Neuron (in vitro differentiated cells): ENCODE data around the gene PPWD1.

Experiments
- H2AFZ ChIP-seq: one replicate; pipeline ENCODE4 v1.6.1; 2013; ENCODE audit warnings: low read depth, mild to moderate bottlenecking, inconsistent platforms, low read length, moderate library complexity
- H3K27me3 ChIP-seq: one replicate; pipeline ENCODE4 v1.6.1; 2013; ENCODE audit warnings: low read length; ENCODE audit not compliant: insufficient read depth
- H3K36me3 ChIP-seq: one replicate; pipeline ENCODE4 v1.6.1; 2013; ENCODE audit warnings: low read length; ENCODE audit not compliant: insufficient read depth
- H3K4me1 ChIP-seq: one replicate; pipeline ENCODE4 v1.6.1; 2013; ENCODE audit warnings: low read length; ENCODE audit not compliant: insufficient read depth
- H3K4me3 ChIP-seq: 2 replicates; pipeline ENCODE4 v1.5.1; 2013; ENCODE audit warnings: mild to moderate bottlenecking, low read length, moderate library complexity
- H3K9me3 ChIP-seq: one replicate; pipeline ENCODE4 v1.6.1; 2013; ENCODE audit warnings: low read length

Gene PPWD1

DNA sequence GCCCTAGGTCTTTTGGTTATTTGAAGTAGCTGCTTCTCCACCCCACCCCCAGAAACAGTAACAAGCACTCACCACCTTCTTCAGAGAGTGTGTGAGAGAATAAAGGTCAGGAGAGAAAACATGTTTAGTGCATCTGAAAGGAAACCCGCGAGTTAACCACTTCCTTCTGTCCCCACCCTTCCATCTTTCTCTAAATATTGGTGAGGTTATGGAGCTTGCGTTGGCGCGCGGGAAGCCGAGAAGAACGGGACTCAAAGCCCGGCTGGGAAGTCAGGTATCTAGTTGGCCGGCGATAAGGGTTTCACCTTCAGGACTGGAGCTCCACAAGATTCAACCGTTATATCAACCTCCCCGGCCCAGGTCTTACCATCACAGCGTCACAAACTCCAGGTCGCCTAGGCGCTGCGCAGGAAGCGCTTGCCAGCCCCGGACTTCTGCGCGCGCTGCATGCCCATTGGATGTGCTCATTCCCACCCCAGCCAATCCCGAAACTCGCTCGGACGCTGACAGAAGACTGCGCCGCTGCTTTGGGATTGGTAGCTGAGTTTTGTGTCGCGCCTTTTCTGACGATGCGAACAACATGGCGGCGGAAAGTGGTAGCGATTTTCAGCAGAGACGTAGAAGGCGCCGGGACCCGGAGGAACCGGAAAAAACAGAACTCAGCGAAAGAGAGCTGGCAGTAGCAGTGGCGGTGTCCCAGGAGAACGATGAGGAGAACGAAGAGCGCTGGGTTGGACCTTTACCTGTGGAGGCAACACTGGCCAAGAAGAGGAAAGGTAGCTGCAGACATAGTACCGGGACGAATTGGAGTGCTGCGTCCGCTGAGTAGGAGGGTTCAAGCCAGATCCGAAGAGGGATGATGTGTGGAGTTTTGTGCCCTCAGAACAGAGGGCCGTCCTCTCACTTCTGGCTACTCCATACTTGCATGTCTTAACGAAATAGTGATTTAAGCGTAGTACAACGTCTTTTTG is at the start of gene PPWD1, which contains the start of gene CENPK:
TSS of gene PPWD1 (plus strand) at position 566 of the 971 bp plus-strand sequence. CDS start at position 581, 15 bp downstream.
TSS of gene CENPK (minus strand) at position 438 of the 971 bp plus-strand sequence. CDS start 8,261 bp downstream, outside the sequence.
- H3K36me3 ChIP-seq, result peaks cover 17% of the 10 kb centered on the region
- no peaks in the 10 kb centered on the region for H3K27me3 ChIP-seq
- H3K9me3 ChIP-seq, result no peaks in the 10 kb centered on the region
- peak within 1 kb of the TSS; percentile 68 for H3K4me3 ChIP-seq
- peaks cover 22% of the 10 kb centered on the region for H3K4me1 ChIP-seq
- H2AFZ ChIP-seq, result peak within 1 kb of the TSS; percentile 76

DNA sequence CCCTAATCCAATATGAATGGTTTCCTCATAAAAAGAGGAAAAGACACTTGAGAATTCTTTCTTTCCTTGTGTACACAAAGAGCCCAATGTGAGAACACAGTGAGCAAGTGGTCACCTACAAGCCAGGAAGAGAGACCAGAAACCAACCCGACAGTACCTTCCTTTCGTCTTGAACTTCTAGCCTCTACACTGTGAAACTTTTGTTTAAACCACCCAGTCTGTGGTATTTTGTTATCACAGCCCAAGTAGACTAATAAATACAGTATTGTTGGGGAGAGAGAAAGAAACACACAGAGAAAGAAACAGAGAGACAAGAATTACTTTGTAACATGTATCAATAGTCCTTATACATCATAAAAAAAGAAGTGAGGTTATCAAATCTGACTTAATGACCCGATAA is 37.4 kb upstream of the PPWD1 start:
- peaks cover 18% of the 10 kb centered on the region for H3K36me3 ChIP-seq
- H3K4me1 ChIP-seq, result no peaks in the 10 kb centered on the region
- H2AFZ ChIP-seq, result no peak overlapping the region
- no peaks in the 10 kb centered on the region for H3K9me3 ChIP-seq
- no peak overlapping the region for H3K4me3 ChIP-seq
- H3K27me3 ChIP-seq, result no peaks in the 10 kb centered on the region

DNA sequence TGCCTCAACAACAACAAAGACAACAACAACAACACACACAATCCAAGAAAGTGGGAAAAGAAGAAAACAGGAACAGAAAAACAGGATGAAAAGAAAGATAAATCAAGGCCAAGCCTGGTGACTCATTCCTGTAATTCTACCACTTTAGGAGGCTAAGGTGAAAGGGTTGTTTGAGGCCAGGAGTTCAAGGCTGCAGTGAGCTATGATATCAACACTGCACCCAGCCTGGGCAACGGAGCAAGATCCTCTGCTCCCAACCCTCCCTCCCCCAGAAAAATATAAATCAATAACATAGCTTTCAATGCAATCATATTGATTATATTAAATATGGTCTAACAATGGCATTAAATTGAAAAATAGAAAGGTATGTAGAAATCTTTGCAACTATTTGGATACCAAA is 32.2 kb upstream of the PPWD1 start:
- H3K27me3 ChIP-seq, result no peaks in the 10 kb centered on the region
- H3K9me3 ChIP-seq, result no peaks in the 10 kb centered on the region
- no peak overlapping the region for H3K4me3 ChIP-seq
- H3K36me3 ChIP-seq, result peaks cover 8% of the 10 kb centered on the region
- no peak overlapping the region for H2AFZ ChIP-seq
- no peaks in the 10 kb centered on the region for H3K4me1 ChIP-seq

DNA sequence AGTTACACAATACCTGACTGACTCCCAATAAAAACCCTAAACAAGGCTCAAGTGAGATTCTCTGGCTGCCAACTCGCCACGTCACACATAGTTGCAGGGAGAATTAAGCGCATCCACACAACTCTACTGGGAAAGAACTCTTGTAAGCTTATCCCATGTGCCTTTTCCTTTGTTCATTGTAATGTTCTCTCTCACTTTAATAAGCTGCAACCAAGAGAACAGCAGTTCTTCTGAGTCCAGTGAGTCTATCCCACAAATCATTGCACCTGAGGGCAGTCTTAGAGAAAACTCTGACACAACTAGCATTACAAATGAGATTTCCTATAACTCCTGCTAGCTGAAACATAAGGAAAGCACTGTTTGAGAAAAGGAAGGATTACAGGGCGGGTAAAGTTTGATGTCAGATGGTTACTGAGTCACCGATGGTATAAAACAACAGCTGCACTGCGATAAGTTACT is 27.5 kb upstream of the PPWD1 start:
- H3K4me3 ChIP-seq, result no peak overlapping the region
- no peak overlapping the region for H2AFZ ChIP-seq
- H3K9me3 ChIP-seq, result no peaks in the 10 kb centered on the region
- no peaks in the 10 kb centered on the region for H3K4me1 ChIP-seq
- peaks cover 20% of the 10 kb centered on the region for H3K36me3 ChIP-seq
- no peaks in the 10 kb centered on the region for H3K27me3 ChIP-seq

DNA sequence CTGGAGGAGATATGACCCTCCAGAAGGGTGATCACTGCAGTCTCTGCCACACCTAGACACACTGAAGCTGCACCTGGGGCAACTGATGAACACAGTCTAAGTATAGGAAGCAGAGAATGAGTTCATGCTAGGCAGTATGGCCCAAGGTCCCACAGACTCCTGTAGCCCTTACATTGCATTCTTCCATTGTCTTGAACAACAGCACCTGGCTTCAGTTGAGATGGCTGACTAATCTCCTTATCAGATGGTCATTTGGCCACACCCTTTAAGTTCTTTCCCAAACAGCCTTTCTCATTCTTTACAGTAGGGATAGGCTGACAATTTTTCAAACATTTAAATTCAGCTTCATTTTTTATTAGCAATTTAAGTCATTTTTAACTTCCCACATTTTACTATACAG is 23.3 kb upstream of the PPWD1 start:
- Histone ChIP-seq H3K9me3 (no peaks in the 10 kb centered on the region), H3K27me3 (no peaks in the 10 kb centered on the region), H3K4me3 (no peak overlapping the region), H3K4me1 (no peaks in the 10 kb centered on the region), H2AFZ (no peak overlapping the region), H3K36me3 (peaks cover 52% of the 10 kb centered on the region)

DNA sequence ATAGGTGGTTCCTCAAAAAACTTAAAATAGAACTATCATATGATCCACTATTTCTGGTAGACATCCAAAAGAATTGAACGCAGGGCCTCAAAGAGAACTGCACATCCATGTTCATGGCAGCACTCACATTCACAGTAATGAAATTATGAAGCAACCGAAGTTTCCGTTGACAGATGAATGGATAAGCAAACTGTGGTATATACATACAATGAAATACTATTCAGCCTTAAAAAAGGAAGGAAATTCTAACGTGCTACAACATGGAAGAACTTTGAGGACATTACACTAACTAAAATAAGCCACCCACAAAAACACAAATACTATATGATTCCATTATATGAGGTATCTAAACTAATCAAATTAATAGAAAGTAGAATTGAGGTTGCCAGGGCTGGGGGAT is 18.6 kb upstream of the PPWD1 start:
- Histone ChIP-seq H3K4me1 (no peaks in the 10 kb centered on the region), H3K9me3 (no peaks in the 10 kb centered on the region), H2AFZ (no peak overlapping the region), H3K36me3 (peaks cover 65% of the 10 kb centered on the region), H3K27me3 (no peaks in the 10 kb centered on the region), H3K4me3 (no peak overlapping the region)

DNA sequence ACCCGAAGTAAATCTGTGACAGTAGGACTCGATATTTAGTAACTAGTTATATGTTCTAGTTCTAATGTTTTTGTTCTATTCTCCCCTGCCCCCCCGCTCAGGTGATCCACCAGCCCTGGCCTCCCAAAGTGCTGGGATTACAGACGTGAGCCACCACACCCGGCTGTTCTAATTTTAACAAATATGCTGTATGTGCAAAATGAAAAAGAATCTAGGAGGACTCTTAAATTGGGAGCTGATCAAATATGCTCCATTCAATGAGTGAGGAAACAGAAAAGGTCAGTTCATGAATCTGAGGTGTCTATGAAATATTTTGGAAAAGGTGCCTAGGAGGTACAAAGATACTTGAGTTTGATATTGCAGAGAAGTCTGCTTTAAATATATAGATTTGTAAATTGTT is 17.0 kb upstream of the PPWD1 start:
- H3K9me3 ChIP-seq, result no peaks in the 10 kb centered on the region
- no peaks in the 10 kb centered on the region for H3K27me3 ChIP-seq
- no peaks in the 10 kb centered on the region for H3K4me1 ChIP-seq
- peaks cover 63% of the 10 kb centered on the region for H3K36me3 ChIP-seq
- no peak overlapping the region for H3K4me3 ChIP-seq
- H2AFZ ChIP-seq, result no peak overlapping the region

DNA sequence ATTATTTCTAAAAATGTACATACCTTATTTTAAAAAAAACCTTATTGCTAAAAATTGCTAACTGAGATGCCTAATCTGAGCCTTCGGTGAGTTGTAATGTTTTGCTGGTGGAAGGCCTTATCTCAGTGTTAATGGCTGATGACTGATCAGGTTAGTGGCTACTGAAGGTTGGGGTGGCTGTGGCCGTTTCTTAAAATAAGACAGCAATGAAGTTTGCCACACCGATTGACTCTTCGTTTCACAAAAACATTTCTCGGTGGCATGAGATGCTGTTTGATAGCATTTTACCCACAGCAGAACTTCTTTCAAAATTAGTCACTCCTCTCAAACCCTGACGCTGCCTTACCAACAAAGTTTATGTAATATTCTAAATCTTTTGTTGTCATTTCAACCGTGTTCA is 14.8 kb upstream of the PPWD1 start:
- Histone ChIP-seq H3K4me3 (no peak overlapping the region), H2AFZ (no peak overlapping the region), H3K27me3 (no peaks in the 10 kb centered on the region), H3K9me3 (no peaks in the 10 kb centered on the region), H3K36me3 (peaks cover 50% of the 10 kb centered on the region), H3K4me1 (no peaks in the 10 kb centered on the region)

DNA sequence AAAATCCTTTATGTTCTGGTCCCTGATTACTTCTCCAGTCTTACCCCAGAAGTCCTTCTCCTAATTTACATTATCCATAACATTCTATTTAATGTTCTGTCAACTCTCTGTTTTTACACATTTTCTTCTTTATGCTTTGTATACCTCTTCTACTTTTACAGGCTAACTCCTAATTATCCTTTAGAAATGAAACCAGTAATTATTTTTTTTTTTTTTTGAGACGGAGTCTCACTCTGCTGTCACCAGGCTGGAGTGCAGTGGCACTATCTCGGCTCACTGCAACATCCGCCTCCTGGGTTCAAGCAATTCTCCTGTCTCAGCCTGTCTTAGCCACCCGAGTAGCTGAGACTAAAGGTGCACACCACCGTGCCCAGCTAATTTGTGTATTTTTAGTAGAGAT is 9.2 kb upstream of the PPWD1 start:
- Histone ChIP-seq H3K27me3 (no peaks in the 10 kb centered on the region), H3K9me3 (no peaks in the 10 kb centered on the region), H3K4me3 (no peak overlapping the region), H3K4me1 (no peaks in the 10 kb centered on the region), H2AFZ (no peak overlapping the region), H3K36me3 (peaks cover 51% of the 10 kb centered on the region)

DNA sequence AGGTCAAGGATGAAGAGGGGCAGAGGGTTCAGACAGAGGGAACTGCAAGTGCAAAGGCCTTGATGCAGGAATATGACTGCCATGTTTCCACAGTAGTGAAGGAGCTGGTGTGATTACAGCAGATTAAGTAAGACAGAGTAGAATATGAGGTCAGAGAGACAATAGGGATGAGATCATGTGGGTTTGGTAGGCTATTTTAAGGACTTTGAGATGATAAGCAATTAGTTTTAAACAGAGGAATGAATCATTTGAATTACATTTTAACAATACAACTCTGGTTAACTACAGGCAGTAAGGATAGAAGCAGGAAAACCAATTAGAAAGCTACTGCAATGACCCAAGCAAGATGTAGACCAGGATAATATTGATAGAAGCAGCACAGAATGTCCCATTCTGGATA is 7.8 kb upstream of the PPWD1 start:
- H3K36me3 ChIP-seq, result peaks cover 42% of the 10 kb centered on the region
- no peak overlapping the region for H3K4me3 ChIP-seq
- no peaks in the 10 kb centered on the region for H3K27me3 ChIP-seq
- no peaks in the 10 kb centered on the region for H3K4me1 ChIP-seq
- no peaks in the 10 kb centered on the region for H3K9me3 ChIP-seq
- H2AFZ ChIP-seq, result no peak overlapping the region

DNA sequence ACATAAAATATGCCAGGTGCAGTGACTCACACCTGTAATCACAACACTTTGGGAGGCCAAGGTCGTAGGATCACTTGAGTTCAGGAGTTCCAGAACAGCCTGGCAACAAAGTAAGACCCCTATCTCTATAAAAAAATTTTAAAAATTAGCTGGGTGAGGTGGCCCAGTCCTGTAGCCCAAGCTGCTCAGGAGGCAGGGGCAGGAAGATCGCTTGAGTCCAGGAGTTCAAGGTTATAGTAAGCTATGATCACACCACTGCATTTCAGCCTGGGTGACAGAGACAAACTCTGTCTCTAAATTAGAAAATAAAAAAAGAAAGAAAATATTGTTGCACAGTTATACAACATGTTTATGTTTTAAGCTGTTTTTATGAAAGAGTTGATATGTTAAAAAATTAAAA is 6.9 kb upstream of the PPWD1 start:
- H3K4me1 ChIP-seq, result peaks cover 3% of the 10 kb centered on the region
- H3K4me3 ChIP-seq, result no peak overlapping the region
- no peak overlapping the region for H2AFZ ChIP-seq
- peaks cover 35% of the 10 kb centered on the region for H3K36me3 ChIP-seq
- H3K9me3 ChIP-seq, result no peaks in the 10 kb centered on the region
- no peaks in the 10 kb centered on the region for H3K27me3 ChIP-seq

DNA sequence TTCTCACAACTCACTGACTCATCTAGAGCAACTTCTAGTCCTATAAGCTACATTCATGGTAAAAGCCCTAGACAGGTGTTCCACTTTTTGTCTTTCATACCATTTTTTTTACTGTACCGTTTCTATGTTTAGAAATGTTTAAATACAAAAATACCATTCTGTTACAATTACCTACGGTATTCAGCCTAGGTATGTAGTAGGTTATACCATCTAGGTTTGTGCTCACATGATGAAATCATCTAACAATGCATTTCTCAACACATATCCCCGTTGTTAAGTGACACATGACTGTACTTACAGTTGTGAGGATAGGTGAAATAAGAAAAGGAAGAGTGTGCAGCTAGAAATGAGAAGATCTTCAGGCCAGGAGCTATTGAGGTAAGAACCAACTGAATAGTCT is 6.4 kb upstream of the PPWD1 start:
- H3K9me3 ChIP-seq, result no peaks in the 10 kb centered on the region
- no peaks in the 10 kb centered on the region for H3K27me3 ChIP-seq
- H3K4me3 ChIP-seq, result no peak overlapping the region
- H3K4me1 ChIP-seq, result peaks cover 8% of the 10 kb centered on the region
- no peak overlapping the region for H2AFZ ChIP-seq
- H3K36me3 ChIP-seq, result peaks cover 38% of the 10 kb centered on the region

DNA sequence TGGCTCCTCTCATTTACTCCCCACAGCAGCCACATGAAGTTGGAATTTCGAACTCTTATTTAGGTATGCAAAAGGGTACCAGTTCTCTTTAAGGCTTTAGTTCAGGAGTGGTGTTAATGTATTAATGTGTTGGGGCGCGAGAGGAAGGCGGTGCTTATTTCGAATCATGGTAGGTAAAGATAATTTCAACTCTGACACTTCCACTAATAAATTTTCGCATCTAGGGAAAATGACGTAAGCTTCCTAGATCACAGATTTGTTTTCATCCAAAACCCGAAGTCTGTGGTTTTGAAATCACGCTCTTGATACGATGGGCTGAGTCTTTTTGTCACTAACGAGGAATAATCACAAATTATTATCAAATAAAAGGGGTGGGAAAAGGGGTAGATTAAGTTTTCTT is 681 bp downstream of the PPWD1 start:
- H3K4me3 ChIP-seq, result peak overlapping the region; percentile 68
- H2AFZ ChIP-seq, result peak overlapping the region; percentile 76
- H3K27me3 ChIP-seq, result no peaks in the 10 kb centered on the region
- peaks cover 22% of the 10 kb centered on the region for H3K4me1 ChIP-seq
- H3K36me3 ChIP-seq, result peaks cover 12% of the 10 kb centered on the region
- no peaks in the 10 kb centered on the region for H3K9me3 ChIP-seq
